ENCODE data around the gene CYP2W1. TPM values are rescaled to one million over a fixed set of nuclear protein-coding genes. Genes with fewer than 3 reads are reported as not detected.

The CYP2W1 gene, protein sequence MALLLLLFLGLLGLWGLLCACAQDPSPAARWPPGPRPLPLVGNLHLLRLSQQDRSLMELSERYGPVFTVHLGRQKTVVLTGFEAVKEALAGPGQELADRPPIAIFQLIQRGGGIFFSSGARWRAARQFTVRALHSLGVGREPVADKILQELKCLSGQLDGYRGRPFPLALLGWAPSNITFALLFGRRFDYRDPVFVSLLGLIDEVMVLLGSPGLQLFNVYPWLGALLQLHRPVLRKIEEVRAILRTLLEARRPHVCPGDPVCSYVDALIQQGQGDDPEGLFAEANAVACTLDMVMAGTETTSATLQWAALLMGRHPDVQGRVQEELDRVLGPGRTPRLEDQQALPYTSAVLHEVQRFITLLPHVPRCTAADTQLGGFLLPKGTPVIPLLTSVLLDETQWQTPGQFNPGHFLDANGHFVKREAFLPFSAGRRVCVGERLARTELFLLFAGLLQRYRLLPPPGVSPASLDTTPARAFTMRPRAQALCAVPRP
- total RNA-seq: not detected in 2 replicates
- long read RNA-seq: 0 reads

DNA sequence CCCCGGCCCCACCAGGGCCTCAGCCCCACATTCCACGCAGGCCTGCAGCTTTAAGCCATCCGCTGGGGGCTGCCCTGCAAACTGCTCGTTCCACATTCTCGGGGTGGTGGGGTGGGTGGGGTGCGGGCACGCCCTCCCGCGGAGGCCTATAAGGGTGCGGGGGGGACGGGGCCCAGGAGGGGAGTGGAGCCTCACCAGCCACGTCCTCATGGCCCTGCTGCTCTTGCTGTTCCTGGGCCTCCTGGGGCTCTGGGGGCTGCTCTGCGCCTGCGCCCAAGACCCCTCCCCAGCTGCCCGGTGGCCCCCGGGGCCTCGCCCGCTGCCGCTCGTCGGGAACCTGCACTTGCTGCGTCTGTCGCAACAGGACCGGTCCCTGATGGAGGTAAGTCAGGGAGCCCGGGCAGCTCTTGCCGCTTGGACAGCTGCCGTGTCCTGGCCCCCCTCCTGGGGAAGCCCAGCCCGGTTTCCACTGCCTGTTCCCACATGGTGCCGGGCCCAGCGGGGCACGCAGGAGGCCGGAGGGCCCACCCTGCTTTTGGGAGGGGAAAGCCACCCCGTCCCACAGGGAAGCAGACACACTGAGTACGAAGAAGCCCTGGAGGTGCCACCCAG, at the start of gene CYP2W1:
TSS of gene CYP2W1 (plus strand) at position 178 of the 612 bp plus-strand sequence. CDS start at position 209, 31 bp downstream.
- no peak within 1 kb of the TSS for H3K4me3 Mint-ChIP-seq (ENCODE audit: unreplicated experiment)
- no peaks in the 10 kb centered on the region for H3K36me3 Mint-ChIP-seq (ENCODE audit: unreplicated experiment)
- no peaks in the 10 kb centered on the region for H3K27me3 Mint-ChIP-seq (ENCODE audit: unreplicated experiment)
- no peaks in the 10 kb centered on the region for H3K9me3 Mint-ChIP-seq (ENCODE audit: unreplicated experiment)
- TF ChIP-seq, protein P1, sequence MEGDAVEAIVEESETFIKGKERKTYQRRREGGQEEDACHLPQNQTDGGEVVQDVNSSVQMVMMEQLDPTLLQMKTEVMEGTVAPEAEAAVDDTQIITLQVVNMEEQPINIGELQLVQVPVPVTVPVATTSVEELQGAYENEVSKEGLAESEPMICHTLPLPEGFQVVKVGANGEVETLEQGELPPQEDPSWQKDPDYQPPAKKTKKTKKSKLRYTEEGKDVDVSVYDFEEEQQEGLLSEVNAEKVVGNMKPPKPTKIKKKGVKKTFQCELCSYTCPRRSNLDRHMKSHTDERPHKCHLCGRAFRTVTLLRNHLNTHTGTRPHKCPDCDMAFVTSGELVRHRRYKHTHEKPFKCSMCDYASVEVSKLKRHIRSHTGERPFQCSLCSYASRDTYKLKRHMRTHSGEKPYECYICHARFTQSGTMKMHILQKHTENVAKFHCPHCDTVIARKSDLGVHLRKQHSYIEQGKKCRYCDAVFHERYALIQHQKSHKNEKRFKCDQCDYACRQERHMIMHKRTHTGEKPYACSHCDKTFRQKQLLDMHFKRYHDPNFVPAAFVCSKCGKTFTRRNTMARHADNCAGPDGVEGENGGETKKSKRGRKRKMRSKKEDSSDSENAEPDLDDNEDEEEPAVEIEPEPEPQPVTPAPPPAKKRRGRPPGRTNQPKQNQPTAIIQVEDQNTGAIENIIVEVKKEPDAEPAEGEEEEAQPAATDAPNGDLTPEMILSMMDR (IDR thresholded peaks at IDR 0.05): no peak
- no peak for DNase-seq (ENCODE audit: extremely low spot score, unreplicated experiment)
- peaks cover 3% of the 10 kb centered on the region for H3K4me1 Mint-ChIP-seq (ENCODE audit: unreplicated experiment)
- H3K27ac Mint-ChIP-seq (ENCODE audit: unreplicated experiment): no peak within 1 kb of the TSS

DNA sequence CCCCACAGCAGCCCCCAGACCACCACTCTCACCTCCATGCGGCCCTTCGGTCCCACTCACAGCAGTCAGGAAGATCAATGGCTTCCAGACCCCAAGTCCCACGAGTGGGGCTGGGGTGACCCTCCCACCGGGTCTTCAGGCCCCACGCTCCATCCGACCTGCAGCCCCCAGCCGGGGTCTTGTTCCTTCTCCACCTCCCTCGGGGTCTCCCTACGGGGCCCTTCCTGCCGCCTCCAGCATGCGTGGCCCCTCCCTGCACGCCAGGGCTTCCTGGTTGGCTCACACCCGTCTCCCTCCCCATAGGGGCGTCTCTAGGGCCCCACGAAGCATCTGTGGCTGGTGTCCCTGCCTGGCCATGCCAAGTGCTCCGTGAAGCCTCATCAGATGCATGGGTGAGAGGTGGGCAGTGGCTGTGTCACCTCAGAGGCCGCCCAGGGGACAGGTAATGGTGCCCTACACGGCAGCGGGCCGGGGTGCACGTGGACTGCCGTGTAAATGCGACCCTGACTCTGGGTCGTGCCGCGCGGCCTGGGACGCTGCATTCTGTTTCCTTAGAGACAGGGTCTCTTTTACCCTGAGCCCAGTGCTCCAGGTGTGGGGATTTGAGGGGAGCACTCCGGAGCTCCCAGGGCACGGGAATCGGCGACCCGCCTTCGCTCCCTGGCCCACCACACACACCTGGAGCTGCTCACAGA, 48.4 kb upstream of the CYP2W1 start:
- TF ChIP-seq, protein P1 (IDR thresholded peaks at IDR 0.05): no peak
- Mint-ChIP-seq H3K27me3 (ENCODE audit: unreplicated experiment) (peaks cover 6% of the 10 kb centered on the region), H3K27ac (ENCODE audit: unreplicated experiment) (no peak overlapping the region), H3K36me3 (ENCODE audit: unreplicated experiment) (no peaks in the 10 kb centered on the region), H3K4me1 (ENCODE audit: unreplicated experiment) (peaks cover 11% of the 10 kb centered on the region), H3K9me3 (ENCODE audit: unreplicated experiment) (no peaks in the 10 kb centered on the region), H3K4me3 (ENCODE audit: unreplicated experiment) (no peak overlapping the region)
- no peak for DNase-seq (ENCODE audit: extremely low spot score, unreplicated experiment)

DNA sequence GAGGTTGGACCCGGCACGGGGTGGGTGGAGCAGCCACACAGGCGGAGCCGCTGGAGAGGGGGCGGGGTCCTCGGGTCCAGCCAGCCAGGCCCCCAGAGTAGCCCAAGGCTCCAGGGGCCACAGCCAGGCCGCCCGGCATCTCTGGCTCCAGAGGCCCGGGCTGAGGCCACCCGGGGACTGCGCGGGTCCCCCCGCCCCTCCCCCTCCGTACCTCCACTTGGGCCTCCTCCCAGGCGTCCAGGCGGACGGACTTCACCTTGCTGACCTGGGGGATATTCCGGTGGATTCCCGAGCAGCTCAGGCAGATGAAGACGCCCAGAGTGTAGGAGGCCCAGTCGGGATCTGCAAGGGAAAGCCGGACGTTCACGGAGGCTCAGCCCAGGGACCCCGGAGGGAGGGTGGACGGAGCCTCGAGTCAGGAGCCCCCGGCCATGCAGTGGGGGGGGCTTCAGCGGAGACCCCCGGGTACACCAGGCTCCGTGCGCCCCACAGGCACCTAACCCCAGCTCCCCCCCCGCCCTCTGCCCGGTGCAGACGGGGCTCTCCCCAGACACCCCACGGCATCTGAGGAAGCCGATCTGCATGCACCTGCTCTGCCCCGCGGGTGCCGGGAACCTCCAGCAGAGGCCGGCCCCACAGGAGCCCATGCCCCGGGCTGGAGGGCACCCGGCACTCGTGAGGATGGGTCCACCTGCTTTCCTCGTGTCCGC, 47.7 kb upstream of the CYP2W1 start:
- Mint-ChIP-seq H3K9me3 (ENCODE audit: unreplicated experiment) (peaks cover 7% of the 10 kb centered on the region), H3K4me1 (ENCODE audit: unreplicated experiment) (peaks cover 11% of the 10 kb centered on the region), H3K4me3 (ENCODE audit: unreplicated experiment) (no peak overlapping the region), H3K27ac (ENCODE audit: unreplicated experiment) (no peak overlapping the region), H3K27me3 (ENCODE audit: unreplicated experiment) (peaks cover 11% of the 10 kb centered on the region), H3K36me3 (ENCODE audit: unreplicated experiment) (no peaks in the 10 kb centered on the region)
- DNase-seq (ENCODE audit: extremely low spot score, unreplicated experiment): no peak
- TF ChIP-seq, protein P1 (IDR thresholded peaks at IDR 0.05): no peak

DNA sequence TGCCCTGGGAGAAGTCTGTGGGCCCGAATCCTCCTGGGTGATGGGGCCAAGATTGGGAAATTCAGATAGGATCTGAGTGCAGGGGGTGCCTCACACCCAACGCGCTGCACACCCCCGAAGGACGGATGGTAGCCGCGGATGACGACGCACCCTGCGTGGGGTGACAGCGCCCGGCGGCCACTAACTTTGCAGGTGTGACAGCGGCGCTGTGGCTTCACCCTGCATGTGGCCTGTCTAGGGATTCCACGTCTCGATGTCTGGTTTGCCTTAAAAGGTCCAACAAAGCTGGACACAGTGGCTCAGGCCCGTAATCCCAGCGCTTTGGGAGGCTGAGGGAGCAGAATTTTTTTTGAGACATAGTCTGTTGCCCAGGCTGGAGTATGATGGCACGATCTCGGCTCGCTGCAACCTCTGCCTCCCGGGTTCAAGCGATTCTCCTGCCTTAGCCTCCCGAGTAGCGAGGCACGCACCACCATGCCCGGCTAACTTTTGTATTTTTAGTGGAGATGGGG, 47.1 kb upstream of the CYP2W1 start:
- no peaks in the 10 kb centered on the region for H3K36me3 Mint-ChIP-seq (ENCODE audit: unreplicated experiment)
- H3K27ac Mint-ChIP-seq (ENCODE audit: unreplicated experiment): no peak overlapping the region
- no peak overlapping the region for H3K4me3 Mint-ChIP-seq (ENCODE audit: unreplicated experiment)
- peaks cover 17% of the 10 kb centered on the region for H3K27me3 Mint-ChIP-seq (ENCODE audit: unreplicated experiment)
- no peak for DNase-seq (ENCODE audit: extremely low spot score, unreplicated experiment)
- peaks cover 13% of the 10 kb centered on the region for H3K9me3 Mint-ChIP-seq (ENCODE audit: unreplicated experiment)
- TF ChIP-seq, protein P1 (IDR thresholded peaks at IDR 0.05): no peak
- H3K4me1 Mint-ChIP-seq (ENCODE audit: unreplicated experiment): peaks cover 11% of the 10 kb centered on the region

All from osteocyte (in vitro differentiated cells).